Endothelial cell of umbilical vein (primary cell): ENCODE data around the gene SULT2B1. TPM values are rescaled to one million over a fixed set of nuclear protein-coding genes. Genes with fewer than 3 reads are reported as not detected.

Experiments used
- BruUV-seq: library from RNA; stranded (reverse); fragments of 400-500 nt; replicated peaks from 2 replicates; lab custom pipeline; 2021; lab: Mats Ljungman, UMichigan
- CTCF ChIA-PET: fragments of 300-600, 350-600 bp; sonication (Branson Sonifier 250); formaldehyde crosslinking; loops from one replicate; lab custom pipeline; 2021; ENCODE audit warnings: antibody characterized with exemption, inconsistent platforms; lab: Charles Lee
- POLR2A ChIA-PET: fragments of 300-600, 350-600 bp; sonication (Branson Sonifier 250); formaldehyde crosslinking; loops from one replicate; lab custom pipeline; 2021; ENCODE audit warnings: antibody characterized with exemption, inconsistent platforms; lab: Charles Lee
- DNase-seq: peaks from one replicate; pipeline ENCODE4 v3.0.0-alpha.2; 2011; ENCODE audit warnings: low read depth, low spot score
- FAIRE-seq: peaks from 2 replicates; lab custom pipeline; 2011; peaks lifted over from hg19 to GRCh38; lab: Jason Lieb, UNC
- H2AFZ ChIP-seq: 2 replicates; pipeline ENCODE4 v1.6.0; 2012; ENCODE audit warnings: low read depth, low read length, control low read depth, inconsistent platforms
- H3K27ac ChIP-seq: 2 replicates; pipeline ENCODE4 v1.5.1; 2011; ENCODE audit warnings: low read depth, mild to moderate bottlenecking, control low read depth, low read length, moderate library complexity; ENCODE audit not compliant: insufficient read depth
- H3K27me3 ChIP-seq, 2 experiments: 2 replicates each; pipeline versions ENCODE4 v1.6.0 to v1.6.1; 2011; ENCODE audit warnings: low read length in 2 of 2, mixed read lengths in 1 of 2; ENCODE audit not compliant: control insufficient read depth in 2 of 2, insufficient read depth in 2 of 2
- H3K36me3 ChIP-seq, 2 experiments: 2 replicates in 1 of 2; 3 replicates in 1 of 2; pipeline ENCODE4 v1.5.1; 2011; ENCODE audit warnings: low read length in 2 of 2, mild to moderate bottlenecking in 1 of 2, moderate library complexity in 1 of 2; ENCODE audit not compliant: control insufficient read depth in 2 of 2, insufficient read depth in 2 of 2; ENCODE audit errors: extremely low read depth in 1 of 2
- H3K4me1 ChIP-seq: 3 replicates; pipeline ENCODE4 v1.5.1; 2011; ENCODE audit warnings: mild to moderate bottlenecking, low read length; ENCODE audit not compliant: control insufficient read depth, insufficient read depth; ENCODE audit errors: extremely low read depth
- H3K4me2 ChIP-seq: 2 replicates; pipeline ENCODE4 v1.6.1; 2011; ENCODE audit warnings: low read length, control low read depth, mixed read lengths; ENCODE audit not compliant: insufficient read depth
- H3K4me3 ChIP-seq, 3 experiments: fragments of 200-600 bp in 1 of 3; sonication (generic), shearing (Covaris generic) in 1 of 3; replicated peaks in 1 of 3; 2 replicates each; pipeline ENCODE4 v1.5.1; 2011 to 2016; ENCODE audit warnings: control low read depth in 3 of 3, low read length in 3 of 3, mild to moderate bottlenecking in 2 of 3, inconsistent platforms in 1 of 3, low read depth in 1 of 3, moderate library complexity in 1 of 3; ENCODE audit not compliant: insufficient read depth in 1 of 3
- H3K79me2 ChIP-seq: 2 replicates; pipeline ENCODE4 v1.6.0; 2012; ENCODE audit warnings: low read length, inconsistent platforms; ENCODE audit not compliant: control insufficient read depth, insufficient read depth
- H3K9ac ChIP-seq: replicated peaks from 2 replicates; pipeline ENCODE3; 2011; ENCODE audit warnings: low read length, control low read depth; ENCODE audit not compliant: insufficient read depth; ENCODE audit errors: extremely low read depth
- H3K9me1 ChIP-seq: replicated peaks from 3 replicates; pipeline ENCODE4 v1.6.0; 2011; ENCODE audit warnings: mild to moderate bottlenecking, low read length; ENCODE audit not compliant: control insufficient read depth, insufficient read depth; ENCODE audit errors: extremely low read depth
- H3K9me3 ChIP-seq: replicated peaks from 2 replicates; pipeline ENCODE4 v1.5.1; 2012; ENCODE audit warnings: low read length, inconsistent platforms; ENCODE audit not compliant: control insufficient read depth, insufficient read depth
- H4K20me1 ChIP-seq: replicated peaks from 2 replicates; pipeline ENCODE3; 2011; ENCODE audit warnings: mild to moderate bottlenecking, low read length; ENCODE audit not compliant: control insufficient read depth, insufficient read depth; ENCODE audit errors: extremely low read depth
- FOS ChIP-seq: IDR thresholded peaks from 2 replicates; pipeline ENCODE4 v1.6.1; 2011; ENCODE audit warnings: mild to moderate bottlenecking, low read length, moderate library complexity, borderline replicate concordance; ENCODE audit not compliant: insufficient read depth
- GATA2 ChIP-seq: IDR thresholded peaks from 2 replicates; pipeline ENCODE4 v1.7.0; 2011; ENCODE audit warnings: low read depth, mild to moderate bottlenecking, moderate library complexity, mixed read lengths, low read length; ENCODE audit not compliant: insufficient read length, insufficient read depth
- JUN ChIP-seq: IDR thresholded peaks from 2 replicates; pipeline ENCODE4 v1.6.1; 2011; ENCODE audit warnings: borderline replicate concordance, low read depth; ENCODE audit not compliant: insufficient read length, insufficient read depth
- MAX ChIP-seq: IDR thresholded peaks from 2 replicates; pipeline ENCODE4 v1.6.1; 2011; ENCODE audit not compliant: insufficient read depth, insufficient read length
- MYC ChIP-seq: IDR thresholded peaks from one replicate; pipeline ENCODE4 v1.6.1; 2011; ENCODE audit warnings: mild to moderate bottlenecking, low read depth, low read length
- POLR2A ChIP-seq: IDR thresholded peaks from 2 replicates; pipeline ENCODE4 v1.6.1; 2012; ENCODE audit warnings: low read depth, mild to moderate bottlenecking, control low read depth, low read length
- POLR2AphosphoS5 ChIP-seq: IDR thresholded peaks from 2 replicates; pipeline ENCODE4 v1.6.1; 2012; ENCODE audit warnings: low read depth, mild to moderate bottlenecking, control low read depth, low read length, moderate library complexity; ENCODE audit not compliant: insufficient read depth
- dilution Hi-C: fragments of 300-500 bp; cut with MboI; formaldehyde crosslinking; loops from one replicate; pipeline ENCODE4 v1.15.0; 2019; ENCODE audit warnings: low sequenced_read_pairs; ENCODE audit not compliant: extremely low pct_ligation_motif_present
- intact Hi-C: fragments of 100-400 bp; cut with micrococcal nuclease; formaldehyde crosslinking; loops from one replicate; pipeline ENCODE4 v1.10.0; 2022
- polyA plus RNA-seq, 4 experiments: library from polyadenylated mRNA; depleted of rRNA in 3 of 4; stranded (reverse) in 3 of 4; unstranded in 1 of 4; fragments of >200 nt; gene quantifications; 2 replicates each; pipeline versions ENCODE4 v1.2.1 to v1.2.3, GENCODE V29; 2011 to 2012; ENCODE audit warnings: missing spikeins in 1 of 4
- total RNA-seq: library from RNA; stranded (reverse); gene quantifications from 2 replicates; pipeline ENCODE4 v1.2.3, GENCODE V29; 2021

Gene SULT2B1
- total and polyA plus RNA-seq, 2 donors (not counting 3 experiments of a cell fraction or from before 2014, with no cell fraction given), result not detected

- no peak overlapping the region for H3K9ac ChIP-seq
- no peak overlapping the region for H3K4me3 ChIP-seq
- H2AFZ ChIP-seq, result no peak overlapping the region
- peaks cover 9% of the 10 kb centered on the region for H3K4me1 ChIP-seq
- no peaks in the 10 kb centered on the region for H3K9me3 ChIP-seq
- peak; percentile 85 for FAIRE-seq
- no peaks in the 10 kb centered on the region for H3K36me3 ChIP-seq
- peak overlapping the region; percentile 72 for H3K4me2 ChIP-seq
- peaks cover 0 to 2% of the 10 kb centered on the region in 2 experiments for H3K27me3 ChIP-seq
- H3K27ac ChIP-seq, result no peak overlapping the region
- no peaks in the 10 kb centered on the region for H4K20me1 ChIP-seq
- H3K9me1 ChIP-seq, result no peaks in the 10 kb centered on the region
- dilution Hi-C loops (no loop called here), intact Hi-C loops (loop anchor here (1.0 to 2.0 kb wide), 7 partner anchors 8 to 196 kb away; no protein-coding TSS in a partner anchor)
- BruUV-seq, result no TSS peak
- no peaks in the 10 kb centered on the region for H3K79me2 ChIP-seq
- TF ChIP-seq POLR2A (no peak), POLR2AphosphoS5 (no peak), MAX (no peak), MYC (no peak), GATA2 (no peak)
- ChIA-PET CTCF (interaction anchor here (1.3 to 2.7 kb wide), 15 partner anchors 9 to 198 kb away, joined by 3 to 41 read pairs (median 12); partner anchors contain the start of genes HSD17B14 and NTN5), POLR2A (no interaction called here)
- DNase-seq, result no peak
These were observed 94.8 kb downstream of the SULT2B1 start for GRCh38 chr19:48646722-48647216.

- Histone ChIP-seq H4K20me1 (no peaks in the 10 kb centered on the region), H2AFZ (no peak overlapping the region), H3K4me1 (peaks cover 9% of the 10 kb centered on the region), H3K27ac (no peak overlapping the region), H3K4me3 (no peak overlapping the region), H3K79me2 (no peaks in the 10 kb centered on the region), H3K9ac (no peak overlapping the region), H3K9me1 (no peaks in the 10 kb centered on the region), H3K36me3 (no peaks in the 10 kb centered on the region), H3K27me3 (no peaks in the 10 kb centered on the region), H3K4me2 (no peak overlapping the region), H3K9me3 (no peaks in the 10 kb centered on the region)
- no peak for DNase-seq
- intact Hi-C loops (no loop called here), dilution Hi-C loops (no loop called here)
- no peak for TF ChIP-seq GATA2
- no peak for TF ChIP-seq FOS
- no peak for TF ChIP-seq MYC
- TF ChIP-seq MAX, result no peak
- no peak for TF ChIP-seq JUN
- no TSS peak for BruUV-seq
- ChIA-PET POLR2A (no interaction called here), CTCF (interaction anchor here (1.6 kb wide), 1 partner anchor 194 kb away, joined by 3 read pairs; no protein-coding TSS in a partner anchor)
- no peak for FAIRE-seq
These were observed 96.2 kb downstream of the SULT2B1 start for GRCh38 chr19:48648134-48648533.

Other genes starting within 250 kb of the SULT2B1 start
- gene EMP3, start 226.6 kb upstream of the SULT2B1 start, total RNA-seq, result 107 and 127 TPM in 2 replicates
- gene EMP3, start 226.6 kb upstream of the SULT2B1 start, polyA plus RNA-seq, result 406 and 565 TPM in 2 replicates
- gene TMEM143, start 188.2 kb upstream of the SULT2B1 start, total RNA-seq, result 4.6 and 7.3 TPM in 2 replicates
- 5.4 and 6.2 TPM in 2 replicates for gene TMEM143, start 188.2 kb upstream of the SULT2B1 start, polyA plus RNA-seq
- not detected in 2 replicates for gene SYNGR4, start 187.8 kb upstream of the SULT2B1 start, total RNA-seq
- not detected in 2 replicates for gene SYNGR4, start 187.8 kb upstream of the SULT2B1 start, polyA plus RNA-seq
- 199 and 200 TPM in 2 replicates for gene KDELR1, start 160.6 kb upstream of the SULT2B1 start, total RNA-seq
- 224 and 233 TPM in 2 replicates for gene KDELR1, start 160.6 kb upstream of the SULT2B1 start, polyA plus RNA-seq
- 1.8 and 2.1 TPM in 2 replicates for gene GRIN2D, start 158.5 kb upstream of the SULT2B1 start, total RNA-seq
- 0.38 and 0.59 TPM in 2 replicates for gene GRIN2D, start 158.5 kb upstream of the SULT2B1 start, polyA plus RNA-seq
- 52.7 and 52.8 TPM in 2 replicates for gene GRWD1, start 106.2 kb upstream of the SULT2B1 start, total RNA-seq
- gene GRWD1, start 106.2 kb upstream of the SULT2B1 start, polyA plus RNA-seq, result 26.3 and 26.8 TPM in 2 replicates
- gene KCNJ14, start 96.6 kb upstream of the SULT2B1 start, total RNA-seq, result 0.92 and 1.4 TPM in 2 replicates
- 0.26 and 0.32 TPM in 2 replicates for gene KCNJ14, start 96.6 kb upstream of the SULT2B1 start, polyA plus RNA-seq
- gene CYTH2, start 82.8 kb upstream of the SULT2B1 start, total RNA-seq, result 119 and 125 TPM in 2 replicates
- gene CYTH2, start 82.8 kb upstream of the SULT2B1 start, polyA plus RNA-seq, result 98.4 and 98.6 TPM in 2 replicates
- 0.11 TPM in 1 of 2 replicates, not detected in the other for gene LMTK3, start 40.3 kb upstream of the SULT2B1 start, total RNA-seq
- 0.05 and 0.14 TPM in 2 replicates for gene LMTK3, start 40.3 kb upstream of the SULT2B1 start, polyA plus RNA-seq
- not detected in 2 replicates for gene SPACA4, start 54.6 kb downstream of the SULT2B1 start, total RNA-seq
- not detected in 2 replicates for gene SPACA4, start 54.6 kb downstream of the SULT2B1 start, polyA plus RNA-seq
- 1.7 and 3.5 TPM in 2 replicates for gene FAM83E, start 62.9 kb downstream of the SULT2B1 start, total RNA-seq
- gene FAM83E, start 62.9 kb downstream of the SULT2B1 start, polyA plus RNA-seq, result 0.04 and 0.10 TPM in 2 replicates
- 1,402 and 1,407 TPM in 2 replicates for gene RPL18, start 67.0 kb downstream of the SULT2B1 start, total RNA-seq
- 2,154 and 2,376 TPM in 2 replicates for gene RPL18, start 67.0 kb downstream of the SULT2B1 start, polyA plus RNA-seq
- 30.5 and 31.1 TPM in 2 replicates for gene SPHK2, start 67.3 kb downstream of the SULT2B1 start, total RNA-seq
- 20.2 and 23.4 TPM in 2 replicates for gene SPHK2, start 67.3 kb downstream of the SULT2B1 start, polyA plus RNA-seq
- gene DBP, start 85.2 kb downstream of the SULT2B1 start, total RNA-seq, result 0.78 and 1.5 TPM in 2 replicates
- gene DBP, start 85.2 kb downstream of the SULT2B1 start, polyA plus RNA-seq, result 1.8 and 2.0 TPM in 2 replicates
- 2.8 TPM in 2 replicates for gene CA11, start 94.0 kb downstream of the SULT2B1 start, total RNA-seq
- gene CA11, start 94.0 kb downstream of the SULT2B1 start, polyA plus RNA-seq, result 2.6 and 4.7 TPM in 2 replicates
- 0.35 TPM in 1 of 2 replicates, not detected in the other for gene NTN5, start 120.8 kb downstream of the SULT2B1 start, total RNA-seq
- 0.11 and 0.18 TPM in 2 replicates for gene NTN5, start 120.8 kb downstream of the SULT2B1 start, polyA plus RNA-seq
- not detected in 2 replicates for gene FUT2, start 143.8 kb downstream of the SULT2B1 start, total RNA-seq
- gene FUT2, start 143.8 kb downstream of the SULT2B1 start, polyA plus RNA-seq, result not detected in 2 replicates
- 0.76 and 0.84 TPM in 2 replicates for gene MAMSTR, start 167.6 kb downstream of the SULT2B1 start, total RNA-seq
- 0.57 and 0.94 TPM in 2 replicates for gene MAMSTR, start 167.6 kb downstream of the SULT2B1 start, polyA plus RNA-seq
- 82.1 and 83.1 TPM in 2 replicates for gene RASIP1, start 188.4 kb downstream of the SULT2B1 start, total RNA-seq
- gene RASIP1, start 188.4 kb downstream of the SULT2B1 start, polyA plus RNA-seq, result 66.2 and 76.2 TPM in 2 replicates
- gene IZUMO1, start 194.7 kb downstream of the SULT2B1 start, total RNA-seq, result 1.2 TPM in 2 replicates
- gene IZUMO1, start 194.7 kb downstream of the SULT2B1 start, polyA plus RNA-seq, result 0.18 and 0.35 TPM in 2 replicates
- gene FUT1, start 200.5 kb downstream of the SULT2B1 start, total RNA-seq, result 4.8 and 5.2 TPM in 2 replicates
- 1.9 and 2.6 TPM in 2 replicates for gene FUT1, start 200.5 kb downstream of the SULT2B1 start, polyA plus RNA-seq
- not detected in 2 replicates for gene FGF21, start 203.4 kb downstream of the SULT2B1 start, total RNA-seq
- gene FGF21, start 203.4 kb downstream of the SULT2B1 start, polyA plus RNA-seq, result not detected in 2 replicates